GM18511 (cell line): Measurements from ENCODE around the gene TRIM45.
"Not testable (repeated sequence)": the region's sequence is repeated elsewhere in the genome, so short reads cannot be mapped to it uniquely, and the experiment has no call there.

ENCODE experiments used
- ATAC-seq: cut with Tn5 transposase; IDR thresholded peaks from one replicate; pipeline ENCODE4 v1.9.1; 2021; ENCODE audit warnings: mild to moderate bottlenecking, moderate library complexity; ENCODE audit not compliant: unreplicated experiment

The TRIM45 gene

DNA sequence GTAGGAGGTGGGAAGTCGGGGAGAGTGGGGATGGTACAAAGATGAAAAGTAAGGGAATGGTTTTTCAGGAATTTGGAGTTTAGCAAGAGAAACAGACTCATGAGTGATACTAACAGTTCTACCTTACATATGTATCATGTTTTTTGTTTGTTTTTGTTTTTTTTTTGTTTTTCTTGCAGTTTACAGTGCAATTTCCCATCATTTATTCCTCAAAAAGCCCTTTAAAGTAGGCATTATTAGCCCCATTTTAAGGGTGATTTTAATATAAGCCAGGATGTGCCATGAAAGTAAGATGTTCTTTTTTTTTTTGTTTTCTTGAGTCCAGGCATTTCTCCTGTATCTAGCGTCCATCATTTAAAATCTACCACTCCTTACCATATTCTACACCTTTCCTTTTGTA is 13.8 kb upstream of the TRIM45 start:
- no peak for ATAC-seq

DNA sequence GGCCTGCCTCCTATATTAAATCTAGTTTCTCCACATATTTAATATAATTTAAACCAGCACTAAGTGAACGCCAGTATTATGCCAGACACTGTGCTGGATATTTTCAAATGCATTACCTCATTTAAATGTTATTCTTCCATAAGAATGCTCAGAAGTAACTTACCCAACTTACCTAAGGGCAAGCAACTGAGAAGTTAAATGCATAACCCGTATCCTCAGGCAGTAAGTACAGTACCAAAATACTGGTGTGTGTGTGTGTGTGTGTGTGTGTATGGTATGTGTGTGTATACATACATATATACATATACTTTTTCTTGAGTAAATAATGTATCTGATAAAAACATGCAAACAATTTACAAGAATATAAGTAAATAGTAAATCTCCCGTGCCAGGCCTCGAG is 9.0 kb upstream of the TRIM45 start:
- no peak for ATAC-seq

DNA sequence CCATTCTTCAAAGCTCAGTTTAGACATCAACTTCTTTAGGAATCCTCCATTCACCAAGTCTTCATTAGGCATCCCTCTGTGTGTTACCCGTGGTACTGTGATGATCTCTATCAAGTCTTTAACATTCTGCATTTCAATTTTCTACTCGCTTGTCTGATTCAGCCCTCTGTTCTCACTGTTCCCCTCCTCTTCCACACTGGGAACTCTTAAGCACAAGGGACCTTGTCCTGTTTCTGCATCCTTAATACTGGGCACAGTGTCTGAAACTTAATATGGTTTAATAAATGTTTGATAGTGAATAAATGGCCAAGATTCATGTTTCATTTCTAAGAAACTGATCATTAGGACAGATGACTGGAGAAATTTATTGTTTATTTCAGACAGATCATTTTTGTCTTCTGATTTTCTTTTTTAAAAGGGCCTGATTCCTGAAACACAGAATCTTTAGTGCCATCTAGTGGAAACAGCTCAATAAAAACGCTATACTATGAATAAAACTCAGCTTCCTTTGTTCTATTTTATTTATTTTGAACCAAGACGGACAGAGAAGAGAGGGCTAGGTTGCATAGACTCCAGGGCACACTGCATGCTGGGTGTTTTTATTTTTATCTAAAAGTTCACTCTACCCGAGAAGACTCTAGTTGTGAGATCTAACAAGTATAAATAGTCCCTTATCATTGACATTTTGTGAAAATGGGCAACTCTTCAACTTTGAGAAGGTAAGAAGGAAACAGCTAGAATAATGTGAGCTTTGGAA is 7.0 kb upstream of the TRIM45 start:
- ATAC-seq, result no peak

DNA sequence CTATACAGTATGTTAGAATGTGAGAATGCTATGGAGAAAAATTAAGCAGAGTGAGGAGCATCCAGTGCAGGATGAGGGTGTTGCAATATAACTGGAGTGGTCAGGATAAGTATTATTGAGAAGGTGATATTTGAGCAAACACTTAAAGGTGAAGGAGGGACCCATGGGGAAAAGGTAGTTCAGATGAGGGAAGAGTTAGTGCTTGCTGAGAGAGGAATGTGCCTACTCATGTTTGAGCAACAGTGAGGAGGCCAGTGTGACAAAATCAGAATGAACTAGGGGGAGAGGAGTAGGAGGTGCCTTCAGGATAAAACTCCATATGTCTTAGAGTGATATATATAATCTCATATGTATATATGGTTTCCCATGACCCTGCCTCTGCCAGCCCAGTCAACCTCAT is 6.2 kb upstream of the TRIM45 start:
- no peak for ATAC-seq

DNA sequence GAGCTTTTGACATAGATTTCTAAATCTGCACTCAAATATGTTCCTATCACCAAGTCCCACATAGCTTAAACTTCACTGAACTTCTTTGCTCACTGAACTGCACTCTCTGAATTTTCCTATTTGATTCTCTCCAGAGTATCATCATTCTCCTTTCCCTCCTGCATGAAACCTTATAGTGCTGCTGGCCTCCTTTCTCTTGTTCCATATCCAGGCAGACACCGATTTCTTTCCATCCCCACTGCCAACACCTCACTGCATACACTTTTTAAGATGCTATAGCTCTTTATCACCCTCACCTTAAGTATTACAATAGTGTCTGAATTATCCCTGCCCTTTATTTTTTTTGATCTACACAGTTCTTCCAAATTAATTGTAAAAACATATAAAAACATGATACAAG is 3.1 kb upstream of the TRIM45 start:
- no peak for ATAC-seq

DNA sequence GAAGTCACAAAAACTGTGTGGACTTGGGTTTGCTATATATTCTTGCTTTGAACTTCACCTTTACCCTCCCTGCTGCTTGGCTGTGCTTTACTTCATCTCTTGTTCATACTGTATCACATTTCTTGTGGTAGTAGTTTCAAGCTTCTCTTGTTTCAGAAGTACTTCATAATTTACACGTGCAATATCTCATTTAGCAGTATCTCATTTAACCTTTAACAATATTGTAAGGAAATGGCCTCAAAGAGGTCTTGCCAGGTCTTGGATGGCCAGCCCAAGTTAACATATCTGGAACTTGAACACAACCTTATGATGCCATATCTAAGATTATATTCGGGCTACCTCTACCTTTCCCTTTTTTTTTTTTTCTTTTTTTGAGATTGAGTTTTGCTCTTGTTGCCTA is 1.7 kb upstream of the TRIM45 start:
- no peak for ATAC-seq

DNA sequence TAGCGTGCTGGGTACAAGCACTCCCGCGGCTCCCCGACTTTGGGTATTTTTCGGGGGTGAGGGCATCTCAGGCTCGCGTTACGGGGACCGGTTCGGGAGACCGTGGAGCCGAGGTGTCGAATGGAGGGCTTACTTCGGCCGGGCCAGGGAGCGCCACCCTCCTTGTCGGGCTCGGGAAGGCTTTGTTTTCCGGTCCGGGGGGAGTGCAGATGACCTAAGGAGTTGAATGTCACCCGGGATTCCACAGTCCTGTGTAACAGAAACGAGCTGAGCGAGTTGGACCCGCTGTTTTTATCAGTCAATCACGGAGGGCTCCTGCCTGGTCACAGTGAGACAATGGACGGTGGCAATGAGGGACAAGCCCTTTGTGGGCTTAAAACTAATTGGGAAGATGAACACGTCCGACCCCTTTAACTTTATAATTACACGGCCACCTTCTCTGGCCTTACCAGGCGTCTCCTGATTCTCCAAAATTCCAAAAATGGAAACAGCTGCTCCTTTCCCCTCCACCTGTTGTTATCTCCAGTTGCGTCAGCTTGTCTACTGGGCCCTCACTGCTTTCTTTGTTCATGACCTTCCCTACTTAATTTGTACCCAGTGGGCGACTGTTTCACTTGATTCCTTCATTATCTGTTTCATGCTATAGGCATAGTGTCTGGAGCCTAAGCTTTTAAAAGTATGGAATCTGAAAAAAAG is 929 bp upstream of the TRIM45 start:
- ATAC-seq, result no peak

DNA sequence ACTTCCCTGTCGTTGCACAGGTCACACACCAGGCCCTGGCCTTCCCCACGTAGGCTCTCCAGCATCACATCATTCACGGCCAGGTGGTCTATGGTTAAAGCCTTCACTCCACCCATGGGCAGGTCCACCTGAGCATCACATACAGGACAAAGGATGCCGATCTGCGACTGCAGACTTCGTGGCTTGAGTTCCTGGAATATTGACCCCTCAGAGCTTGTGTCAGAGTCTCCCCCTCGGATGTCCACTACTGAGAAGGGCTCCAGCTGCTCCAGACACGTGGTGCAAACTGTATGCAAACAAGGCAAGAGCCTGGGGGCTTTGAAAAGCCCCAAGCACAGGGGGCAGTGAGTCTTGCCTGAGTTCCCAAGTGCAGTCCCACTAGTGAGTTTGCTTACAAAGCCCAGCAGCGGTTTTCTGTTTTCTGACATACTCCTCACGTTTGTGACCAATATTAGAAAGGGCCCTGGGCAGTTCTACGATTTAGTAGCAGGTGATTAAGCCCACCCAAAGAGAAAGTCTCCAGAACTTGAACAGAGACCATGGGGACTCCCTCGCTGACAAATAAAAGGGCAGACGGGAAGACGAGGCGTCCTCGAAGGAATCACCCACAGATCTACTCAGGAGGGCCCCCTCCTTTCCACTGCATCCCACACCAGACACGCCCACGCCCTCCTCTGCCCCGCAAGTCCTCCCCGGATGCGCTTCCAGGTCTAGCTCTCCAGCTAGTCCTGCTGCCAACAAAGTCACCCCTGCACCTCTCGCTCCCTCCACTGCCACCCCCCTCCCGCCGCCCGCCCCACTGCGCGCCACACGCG is 568 bp downstream of the TRIM45 start:
- peak; percentile 19 for ATAC-seq

DNA sequence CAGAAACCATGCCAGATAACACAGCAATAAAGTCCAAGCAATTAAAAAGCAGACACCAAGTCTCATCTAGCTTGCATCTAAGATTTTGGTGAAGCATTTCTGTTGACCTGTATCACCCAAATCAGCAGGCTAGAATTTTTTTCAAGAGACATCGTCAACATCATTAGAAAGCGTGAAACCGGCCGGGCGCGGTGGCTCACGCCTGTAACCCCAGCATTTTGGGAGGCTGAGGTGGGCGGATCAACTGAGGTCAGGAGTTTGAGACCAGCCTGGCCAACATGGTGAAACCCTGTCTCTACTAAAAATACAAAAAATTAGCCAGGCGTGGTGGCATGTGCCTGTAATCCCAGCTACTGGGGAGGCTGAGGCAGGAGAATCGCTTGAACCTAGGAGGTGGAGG is 2.4 kb downstream of the TRIM45 start:
- ATAC-seq, result not testable (repeated sequence)

DNA sequence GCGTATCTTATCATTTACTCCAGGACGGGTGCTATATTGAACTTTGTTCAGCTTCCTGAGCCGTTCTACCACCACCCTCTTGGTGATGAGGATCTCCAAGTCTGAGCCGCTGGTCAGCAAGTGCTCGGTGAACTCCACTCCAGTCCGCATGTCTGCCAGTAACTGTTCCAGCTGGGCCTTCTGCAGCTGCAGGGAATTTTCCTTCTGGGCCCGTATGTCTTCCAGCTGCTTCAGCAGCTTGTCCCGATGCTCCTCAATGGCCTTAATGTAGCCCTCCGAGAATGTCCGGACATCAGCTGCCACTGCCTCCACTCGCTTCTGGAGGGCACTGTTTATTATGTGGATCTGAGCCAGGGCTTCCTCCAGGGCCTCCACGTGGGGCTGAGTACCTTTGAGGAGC is 3.4 kb downstream of the TRIM45 start:
- ATAC-seq, result no peak

DNA sequence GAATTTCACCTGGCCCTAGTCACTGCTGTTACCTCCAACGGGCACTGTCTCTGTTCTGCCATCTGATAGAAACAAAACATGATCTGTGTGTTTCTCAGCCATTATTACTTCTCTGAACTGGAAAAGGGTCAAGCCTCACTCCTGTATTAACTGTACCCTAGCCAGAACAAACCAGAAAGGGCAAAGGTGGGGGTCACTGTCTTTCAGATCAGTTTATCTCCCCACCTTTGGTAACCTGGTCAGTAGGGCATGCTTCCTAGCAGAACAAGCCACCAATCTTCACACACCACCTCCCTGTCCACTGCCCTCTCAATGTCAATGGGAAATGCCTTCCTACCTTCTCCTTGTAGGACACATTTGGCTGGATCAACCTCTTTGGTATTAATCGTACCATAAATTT is 3.9 kb downstream of the TRIM45 start:
- ATAC-seq, result no peak

DNA sequence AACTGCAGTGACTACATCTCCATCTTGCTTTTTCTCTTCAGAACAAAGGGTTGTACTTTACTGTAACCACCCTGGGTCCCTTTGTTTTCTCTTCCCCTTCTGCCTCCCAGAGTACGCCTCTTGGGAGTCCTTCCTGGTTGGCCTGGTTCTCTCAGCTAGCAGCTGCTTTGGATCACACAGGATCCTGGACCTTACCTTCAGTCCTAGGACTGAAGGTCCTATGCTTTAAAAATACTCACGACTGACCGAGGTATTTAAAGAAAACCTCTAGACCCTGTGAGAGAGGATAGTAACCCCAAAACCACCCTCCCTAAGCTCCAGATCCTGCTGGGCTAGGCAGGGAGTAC is 4.8 kb downstream of the TRIM45 start:
- ATAC-seq, result no peak

DNA sequence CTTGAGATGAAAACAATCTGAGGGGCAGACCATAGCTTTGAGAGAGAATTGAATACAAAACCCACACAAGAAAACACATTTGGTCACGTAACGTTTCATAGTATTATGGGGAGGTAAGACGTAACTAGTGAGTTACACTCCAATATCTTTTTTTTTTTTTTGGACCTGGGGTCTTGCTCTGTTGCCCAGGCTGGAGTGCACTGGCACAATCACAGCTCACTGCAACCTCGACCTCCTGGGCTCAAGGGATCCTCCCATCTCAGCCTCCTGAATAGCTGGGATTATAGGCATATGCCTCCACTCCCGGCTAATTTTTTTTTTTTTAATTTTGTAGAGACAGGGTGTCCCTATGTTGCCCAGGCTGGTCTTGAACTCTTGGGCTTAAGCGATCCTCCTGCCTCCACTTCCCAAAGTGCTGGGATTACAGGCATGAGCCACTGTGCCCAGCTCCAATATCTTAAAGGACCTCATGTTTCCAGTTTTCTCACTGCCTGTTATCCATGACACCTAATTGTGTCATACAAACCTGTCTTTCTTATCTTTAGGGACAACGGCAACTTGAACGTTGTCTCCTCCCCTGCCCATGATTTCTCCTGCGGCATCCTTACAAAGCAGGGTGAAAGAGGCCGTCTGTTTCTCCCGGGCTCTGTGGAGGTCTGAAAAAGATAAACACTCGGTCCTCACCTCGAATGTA is 5.3 kb downstream of the TRIM45 start:
- ATAC-seq, result no peak

DNA sequence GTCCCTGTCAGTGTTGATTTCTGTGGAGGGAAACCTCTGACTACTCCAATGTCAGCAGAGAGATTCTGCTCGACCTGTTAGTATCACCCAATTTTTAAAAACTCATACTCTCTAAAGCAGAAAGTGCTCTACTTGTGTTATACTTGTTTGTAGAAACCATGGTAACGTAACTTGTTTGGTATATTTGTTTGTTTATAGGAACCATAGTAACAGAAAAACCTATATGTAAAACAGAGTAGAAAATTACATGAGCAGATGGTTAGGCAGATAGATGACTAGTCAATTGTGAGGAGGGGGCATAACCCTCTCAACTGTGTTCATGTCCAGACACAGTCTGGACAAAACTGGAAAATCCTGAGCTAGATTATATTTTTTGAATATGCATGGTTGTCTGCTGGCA is 6.7 kb downstream of the TRIM45 start:
- no peak for ATAC-seq

DNA sequence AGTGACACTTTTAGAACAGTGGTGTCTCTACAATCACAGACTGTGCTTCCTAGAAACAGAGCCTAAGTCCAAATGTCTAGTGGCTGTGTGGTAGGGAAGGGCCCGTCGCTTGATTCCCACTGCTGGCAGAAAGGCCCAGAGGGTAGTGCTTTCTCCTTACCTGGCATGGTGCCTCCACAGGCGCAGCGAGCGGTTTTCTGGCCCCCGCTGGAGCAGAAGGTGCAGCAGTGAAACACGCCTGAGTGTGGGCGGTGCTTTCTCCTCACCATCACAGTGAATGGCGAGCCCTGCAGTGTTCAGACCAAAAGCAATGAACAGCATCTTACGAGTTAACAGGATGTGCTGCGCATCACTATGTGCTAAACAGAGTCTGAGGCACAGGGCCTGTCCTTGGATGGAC is 8.3 kb downstream of the TRIM45 start:
- no peak for ATAC-seq

DNA sequence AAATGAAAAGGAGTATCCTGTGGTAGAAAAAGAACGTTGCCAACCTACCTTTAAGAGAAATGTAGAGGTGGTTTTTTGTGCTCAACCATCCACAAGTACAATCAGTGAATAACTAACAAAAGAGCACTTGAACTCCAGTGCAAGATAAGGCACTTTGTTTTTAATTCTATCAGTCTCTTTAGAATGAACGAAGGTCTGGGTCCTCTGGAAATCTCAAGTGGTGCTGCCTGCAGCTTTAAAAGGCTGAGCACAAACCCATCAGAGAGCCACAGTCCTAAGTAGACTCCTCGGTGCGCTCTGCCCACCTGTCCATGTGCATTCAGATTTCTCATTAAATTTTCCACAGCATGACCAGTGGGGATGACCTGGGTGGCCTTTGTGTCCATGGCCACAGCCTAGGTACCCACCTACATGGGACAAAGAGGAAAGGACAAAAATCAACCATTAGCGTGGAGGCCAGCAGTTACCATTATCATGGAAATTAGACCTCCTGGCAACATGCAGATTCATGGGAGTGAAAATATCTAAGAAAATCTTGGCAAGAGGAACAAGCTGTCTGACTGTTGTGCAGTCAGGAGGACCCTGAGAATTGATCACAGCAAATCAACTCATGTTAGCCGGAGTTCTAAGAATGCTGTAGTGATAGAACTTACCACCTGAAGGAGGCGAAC is 9.4 kb downstream of the TRIM45 start:
- ATAC-seq, result no peak

DNA sequence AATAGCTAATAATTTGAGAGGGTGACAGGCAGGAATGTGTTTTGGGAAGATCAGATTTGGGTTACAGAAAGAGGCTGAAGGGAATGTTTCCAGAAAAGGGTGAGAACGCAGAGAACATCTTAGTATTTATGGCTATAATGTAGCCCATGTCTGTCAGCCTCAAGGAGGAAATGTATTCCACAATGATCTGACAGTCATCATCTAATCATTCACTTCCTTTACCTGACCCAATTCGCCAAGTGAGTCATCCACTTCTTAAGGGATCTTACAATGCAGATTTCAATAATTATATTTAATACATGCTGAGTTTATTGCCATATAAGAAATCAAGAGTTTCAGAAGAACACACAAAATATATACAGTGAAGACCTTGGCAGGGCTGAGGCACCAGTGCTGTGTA is 10.8 kb downstream of the TRIM45 start:
- no peak for ATAC-seq

DNA sequence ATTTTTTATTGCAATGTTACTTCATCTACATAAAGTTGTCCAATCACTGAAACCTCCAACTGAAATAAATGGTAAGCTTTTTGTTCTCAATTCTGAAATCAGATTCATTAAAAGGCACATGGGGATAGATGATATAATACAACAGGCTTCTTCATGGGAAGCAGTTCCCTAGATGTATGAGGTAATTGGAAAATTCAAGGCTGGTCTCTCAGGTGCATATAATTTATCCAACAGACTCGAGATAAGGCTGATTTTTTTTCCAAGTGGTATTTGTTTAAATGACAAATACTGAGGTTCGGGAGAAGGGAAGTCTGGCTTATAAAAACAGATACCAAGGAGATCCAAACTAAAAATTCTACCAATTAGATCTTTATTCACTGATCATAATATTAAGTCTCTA is 14.2 kb downstream of the TRIM45 start:
- no peak for ATAC-seq

DNA sequence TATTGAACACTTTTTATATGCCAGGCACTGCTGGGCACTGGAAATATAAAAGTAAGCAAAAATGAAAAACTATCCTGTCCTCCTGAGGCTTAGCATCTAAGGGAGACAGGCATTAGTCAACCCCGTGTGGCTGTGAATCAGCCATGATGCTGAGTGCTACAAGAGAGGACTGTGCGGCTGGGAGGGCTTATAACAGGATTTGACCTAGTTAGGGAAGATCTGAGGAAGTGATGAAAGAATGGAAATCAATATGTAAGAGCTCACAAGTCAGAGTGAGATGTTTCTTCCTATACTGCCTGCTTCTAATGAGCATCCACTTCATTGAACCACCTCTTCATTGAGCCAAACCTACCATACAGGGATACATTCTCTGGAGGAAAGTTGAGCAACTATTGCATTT is 15.1 kb downstream of the TRIM45 start:
- no peak for ATAC-seq

DNA sequence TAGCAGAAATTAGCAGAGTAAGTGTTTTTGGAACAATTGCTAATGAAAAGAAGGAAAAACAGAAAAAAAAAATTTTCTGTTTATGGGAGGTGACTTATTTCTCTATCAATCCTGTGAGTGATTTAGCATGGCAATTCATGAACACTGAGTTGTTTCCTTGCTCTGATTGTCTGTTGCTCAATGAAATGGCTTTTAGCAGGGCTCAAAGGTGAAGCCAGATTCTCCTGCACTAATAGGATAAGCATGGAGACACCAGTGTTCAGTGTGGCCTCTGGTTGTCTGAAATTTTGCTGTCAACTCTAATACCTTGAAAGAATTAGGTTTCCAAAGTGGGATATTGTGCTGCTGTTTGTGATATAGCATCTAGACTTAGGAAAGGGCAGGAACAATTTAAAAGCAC is 15.8 kb downstream of the TRIM45 start:
- ATAC-seq, result no peak

DNA sequence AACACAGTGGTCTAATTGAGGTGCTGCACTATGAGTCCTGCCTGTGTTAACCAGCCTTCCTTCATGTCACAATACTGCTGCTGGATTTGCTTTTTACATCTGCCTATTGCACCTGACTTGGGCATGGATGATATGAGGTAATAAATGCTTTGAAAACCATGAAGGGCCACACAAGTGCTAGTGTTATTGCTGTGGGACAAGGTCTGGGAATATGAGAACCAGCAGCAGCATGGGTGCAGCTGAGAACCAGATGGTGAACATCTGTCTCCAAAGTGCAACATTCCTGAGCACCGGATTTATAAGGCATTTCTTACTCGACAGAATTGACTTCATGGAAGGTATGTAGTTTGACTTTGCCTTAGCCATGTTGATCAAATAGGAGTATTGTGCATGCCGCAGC is 16.6 kb downstream of the TRIM45 start:
- no peak for ATAC-seq
